ENCODE measurements around the gene PI4KA.

DNA sequence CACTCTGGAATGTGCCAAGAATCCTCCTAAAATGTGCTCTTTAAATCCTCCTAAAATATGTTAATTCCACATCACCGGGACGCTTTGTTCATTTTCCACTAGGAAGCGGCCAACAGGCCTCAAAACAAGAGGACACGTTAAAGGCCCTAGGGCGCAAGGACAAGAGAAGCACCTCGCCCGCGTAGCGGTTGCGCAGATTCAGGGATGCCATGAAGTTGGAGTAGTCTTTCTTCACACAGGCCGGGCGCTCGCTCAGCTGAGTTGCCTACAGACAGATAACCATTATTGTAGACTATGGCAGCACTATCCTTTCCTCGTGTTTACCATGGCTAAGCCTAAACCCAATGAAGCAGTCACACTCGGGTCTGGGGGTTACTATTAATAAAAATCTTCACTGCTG, 114.2 kb downstream of the PI4KA start:
- TF ChIP-seq PPARA (CRISPR knock-in tag; IDR thresholded peaks at IDR 0.05; ENCODE audit: borderline replicate concordance) (no peak), SNAI2 (CRISPR knock-in tag; IDR thresholded peaks at IDR 0.05) (no peak), ZFP3 (CRISPR knock-in tag; IDR thresholded peaks at IDR 0.05) (no peak), ESRRG (CRISPR knock-in tag; IDR thresholded peaks at IDR 0.05) (no peak)
- TF ChIP-seq, protein P1, sequence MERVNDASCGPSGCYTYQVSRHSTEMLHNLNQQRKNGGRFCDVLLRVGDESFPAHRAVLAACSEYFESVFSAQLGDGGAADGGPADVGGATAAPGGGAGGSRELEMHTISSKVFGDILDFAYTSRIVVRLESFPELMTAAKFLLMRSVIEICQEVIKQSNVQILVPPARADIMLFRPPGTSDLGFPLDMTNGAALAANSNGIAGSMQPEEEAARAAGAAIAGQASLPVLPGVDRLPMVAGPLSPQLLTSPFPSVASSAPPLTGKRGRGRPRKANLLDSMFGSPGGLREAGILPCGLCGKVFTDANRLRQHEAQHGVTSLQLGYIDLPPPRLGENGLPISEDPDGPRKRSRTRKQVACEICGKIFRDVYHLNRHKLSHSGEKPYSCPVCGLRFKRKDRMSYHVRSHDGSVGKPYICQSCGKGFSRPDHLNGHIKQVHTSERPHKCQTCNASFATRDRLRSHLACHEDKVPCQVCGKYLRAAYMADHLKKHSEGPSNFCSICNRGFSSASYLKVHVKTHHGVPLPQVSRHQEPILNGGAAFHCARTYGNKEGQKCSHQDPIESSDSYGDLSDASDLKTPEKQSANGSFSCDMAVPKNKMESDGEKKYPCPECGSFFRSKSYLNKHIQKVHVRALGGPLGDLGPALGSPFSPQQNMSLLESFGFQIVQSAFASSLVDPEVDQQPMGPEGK (CRISPR knock-in tag; IDR thresholded peaks at IDR 0.05; ENCODE audit: borderline replicate concordance) = no peak
- TF ChIP-seq, protein P2, sequence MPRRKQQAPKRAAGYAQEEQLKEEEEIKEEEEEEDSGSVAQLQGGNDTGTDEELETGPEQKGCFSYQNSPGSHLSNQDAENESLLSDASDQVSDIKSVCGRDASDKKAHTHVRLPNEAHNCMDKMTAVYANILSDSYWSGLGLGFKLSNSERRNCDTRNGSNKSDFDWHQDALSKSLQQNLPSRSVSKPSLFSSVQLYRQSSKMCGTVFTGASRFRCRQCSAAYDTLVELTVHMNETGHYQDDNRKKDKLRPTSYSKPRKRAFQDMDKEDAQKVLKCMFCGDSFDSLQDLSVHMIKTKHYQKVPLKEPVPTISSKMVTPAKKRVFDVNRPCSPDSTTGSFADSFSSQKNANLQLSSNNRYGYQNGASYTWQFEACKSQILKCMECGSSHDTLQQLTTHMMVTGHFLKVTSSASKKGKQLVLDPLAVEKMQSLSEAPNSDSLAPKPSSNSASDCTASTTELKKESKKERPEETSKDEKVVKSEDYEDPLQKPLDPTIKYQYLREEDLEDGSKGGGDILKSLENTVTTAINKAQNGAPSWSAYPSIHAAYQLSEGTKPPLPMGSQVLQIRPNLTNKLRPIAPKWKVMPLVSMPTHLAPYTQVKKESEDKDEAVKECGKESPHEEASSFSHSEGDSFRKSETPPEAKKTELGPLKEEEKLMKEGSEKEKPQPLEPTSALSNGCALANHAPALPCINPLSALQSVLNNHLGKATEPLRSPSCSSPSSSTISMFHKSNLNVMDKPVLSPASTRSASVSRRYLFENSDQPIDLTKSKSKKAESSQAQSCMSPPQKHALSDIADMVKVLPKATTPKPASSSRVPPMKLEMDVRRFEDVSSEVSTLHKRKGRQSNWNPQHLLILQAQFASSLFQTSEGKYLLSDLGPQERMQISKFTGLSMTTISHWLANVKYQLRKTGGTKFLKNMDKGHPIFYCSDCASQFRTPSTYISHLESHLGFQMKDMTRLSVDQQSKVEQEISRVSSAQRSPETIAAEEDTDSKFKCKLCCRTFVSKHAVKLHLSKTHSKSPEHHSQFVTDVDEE (CRISPR knock-in tag; IDR thresholded peaks at IDR 0.05) = no peak

Measured in SK-N-SH treated with all-trans-retinoic acid at 6 μM for 48 hours (cell line).